GM12878 (cell line): ENCODE measurements around the gene ADIG.

ENCODE experiments used
- CTCF ChIP-seq, 3 experiments: IDR thresholded peaks in 2 of 3; conservative IDR thresholded peaks in 1 of 3; 2 replicates each; pipeline ENCODE4 v1.5.1; 2011; ENCODE audit warnings: low read depth in 3 of 3, low read length in 3 of 3, mild to moderate bottlenecking in 3 of 3, control low read depth in 2 of 3, moderate library complexity in 2 of 3, inconsistent platforms in 1 of 3, mixed read lengths in 1 of 3; ENCODE audit not compliant: control insufficient read depth in 2 of 3, insufficient read depth in 1 of 3; ENCODE audit errors: extremely low read depth in 1 of 3
- EP300 ChIP-seq, 2 experiments: fragments of 150-350 bp in 1 of 2; IDR thresholded peaks; 2 replicates each; pipeline ENCODE4 v1.6.1; 2011 to 2012; ENCODE audit warnings: low read depth in 2 of 2, low read length in 2 of 2, borderline replicate concordance in 1 of 2, improper control_type of control experiment in 1 of 2, inconsistent platforms in 1 of 2; ENCODE audit not compliant: control insufficient read depth in 1 of 2
- MYC ChIP-seq: IDR thresholded peaks from 2 replicates; pipeline ENCODE4 v1.6.1; 2011; ENCODE audit warnings: mild to moderate bottlenecking, low read length, moderate library complexity, inconsistent platforms; ENCODE audit not compliant: insufficient read depth, insufficient replicate concordance, insufficient read length, severe bottlenecking
- RAD21 ChIP-seq: IDR thresholded peaks from 2 replicates; pipeline ENCODE4 v1.6.1; 2011; ENCODE audit warnings: mild to moderate bottlenecking, low read depth, low read length, moderate library complexity; ENCODE audit not compliant: insufficient read depth
- RCOR1 ChIP-seq: conservative IDR thresholded peaks from 2 replicates; pipeline ENCODE4 v1.6.1; 2012; ENCODE audit warnings: low read depth, low read length, improper control_type of control experiment
- SREBF2 ChIP-seq: IDR thresholded peaks from 2 replicates; pipeline ENCODE4 v1.6.1; 2012; ENCODE audit warnings: mild to moderate bottlenecking, low read length

GRCh38 chr20:38629979-38630378 is 49.0 kb downstream of the ADIG start:
- TF ChIP-seq EP300 (IDR thresholded peaks at IDR 0.05; ENCODE audit: borderline replicate concordance in 1 of 2, control insufficient read depth in 1 of 2, low read depth in 2 of 2, low read length in 2 of 2) (no peak), RCOR1 (no peak), MYC (no peak), RAD21 (no peak), CTCF (IDR thresholded peaks at IDR 0.05 in 2 of 3, conservative IDR thresholded peaks at IDR 0.05 in 1 of 3; ENCODE audit: control insufficient read depth in 2 of 3, extremely low read depth in 1 of 3, insufficient read depth in 1 of 3, low read depth in 3 of 3, low read length in 3 of 3) (no peak), SREBF2 (no peak)
